Trophoblast cell (in vitro differentiated cells and primary cell): ENCODE measurements around the gene CEMIP.
A peak's percentile ranks its signal among the peaks of the same experiment; 100 is the strongest.

Source experiments
- DNase-seq, 2 donors: peaks; one replicate each; pipeline ENCODE4 v3.0.0-alpha.2; 2016
- H2AFZ ChIP-seq: 2 replicates; pipeline ENCODE4 v1.6.1; 2013; ENCODE audit warnings: low read length, moderate library complexity, mild to moderate bottlenecking; ENCODE audit not compliant: insufficient read depth, poor library complexity
- H2AK5ac ChIP-seq: 2 replicates; pipeline ENCODE4 v1.6.1; 2013; ENCODE audit warnings: mild to moderate bottlenecking, low read length
- H2BK120ac ChIP-seq: 2 replicates; pipeline ENCODE4 v1.6.1; 2013; ENCODE audit warnings: low read length, mild to moderate bottlenecking, moderate library complexity; ENCODE audit not compliant: insufficient read depth, poor library complexity
- H2BK12ac ChIP-seq: 2 replicates; pipeline ENCODE4 v1.6.1; 2013; ENCODE audit warnings: mild to moderate bottlenecking, low read length, moderate library complexity
- H2BK5ac ChIP-seq: 2 replicates; pipeline ENCODE4 v1.6.1; 2013; ENCODE audit warnings: low read length, low read depth, moderate library complexity, mild to moderate bottlenecking; ENCODE audit not compliant: poor library complexity
- H3K14ac ChIP-seq: 2 replicates; pipeline ENCODE4 v1.6.1; 2013; ENCODE audit warnings: mild to moderate bottlenecking, low read length
- H3K18ac ChIP-seq: 2 replicates; pipeline ENCODE4 v1.6.1; 2013; ENCODE audit warnings: mild to moderate bottlenecking, low read length
- H3K23ac ChIP-seq: 2 replicates; pipeline ENCODE4 v1.6.1; 2013; ENCODE audit warnings: low read length
- H3K27ac ChIP-seq: 2 replicates; pipeline ENCODE4 v1.5.1; 2013; ENCODE audit warnings: low read depth, mild to moderate bottlenecking, inconsistent platforms, low read length, moderate library complexity
- H3K27me3 ChIP-seq: 2 replicates; pipeline ENCODE4 v1.6.1; 2013; ENCODE audit warnings: inconsistent platforms, mild to moderate bottlenecking, low read length, moderate library complexity; ENCODE audit not compliant: insufficient read depth
- H3K36me3 ChIP-seq, 2 experiments: 1 replicate in 1 of 2; 2 replicates in 1 of 2; pipeline ENCODE4 v1.6.1; 2013; ENCODE audit warnings: low read length in 2 of 2, mild to moderate bottlenecking in 2 of 2, moderate library complexity in 1 of 2; ENCODE audit not compliant: insufficient read depth in 2 of 2, control insufficient read depth in 1 of 2
- H3K4ac ChIP-seq: 2 replicates; pipeline ENCODE4 v1.6.1; 2013; ENCODE audit warnings: low read depth, mild to moderate bottlenecking, low read length, moderate library complexity
- H3K4me1 ChIP-seq, 2 experiments: 1 replicate in 1 of 2; 2 replicates in 1 of 2; pipeline ENCODE4 v1.6.1; 2013; ENCODE audit warnings: low read length in 2 of 2, mild to moderate bottlenecking in 2 of 2, moderate library complexity in 1 of 2; ENCODE audit not compliant: insufficient read depth in 2 of 2, control insufficient read depth in 1 of 2
- H3K4me2 ChIP-seq: 2 replicates; pipeline ENCODE4 v1.6.1; 2013; ENCODE audit warnings: inconsistent platforms, mild to moderate bottlenecking, low read length, moderate library complexity
- H3K4me3 ChIP-seq: 2 replicates; pipeline ENCODE4 v1.5.1; 2013; ENCODE audit warnings: mild to moderate bottlenecking, low read depth, low read length, inconsistent platforms
- H3K79me1 ChIP-seq: one replicate; pipeline ENCODE4 v1.6.1; 2013; ENCODE audit warnings: low read length
- H3K79me2 ChIP-seq: 2 replicates; pipeline ENCODE4 v1.6.1; 2013; ENCODE audit warnings: low read length, mild to moderate bottlenecking; ENCODE audit not compliant: control insufficient read depth, insufficient read depth, poor library complexity
- H3K9ac ChIP-seq: 2 replicates; pipeline ENCODE4 v1.6.1; 2013; ENCODE audit warnings: mild to moderate bottlenecking, low read length
- H3K9me3 ChIP-seq: 2 replicates; pipeline ENCODE4 v1.6.1; 2013; ENCODE audit warnings: low read depth, mild to moderate bottlenecking, control low read depth, inconsistent platforms, low read length; ENCODE audit not compliant: insufficient read depth
- H4K12ac ChIP-seq: 2 replicates; pipeline ENCODE4 v1.6.1; 2013; ENCODE audit warnings: low read depth, mild to moderate bottlenecking, low read length, moderate library complexity
- H4K8ac ChIP-seq: 2 replicates; pipeline ENCODE4 v1.6.1; 2013; ENCODE audit warnings: low read depth, mild to moderate bottlenecking, low read length, moderate library complexity
- H4K91ac ChIP-seq: one replicate; pipeline ENCODE4 v1.6.1; 2013; ENCODE audit warnings: low read depth, mild to moderate bottlenecking, low read length, moderate library complexity
- WGBS: extraction: QIAGEN DNeasy Blood & Tissue Kit; methylation state at CpG from one replicate; pipeline ENCODE4 v1.1.7; 2013; ENCODE audit warnings: missing lambda C conversion rate; ENCODE audit not compliant: insufficient read length, insufficient coverage; ENCODE audit errors: extremely low coverage; 5-methylcytosine and 5-hydroxymethylcytosine counted together

Gene CEMIP

GRCh38 chr15:80774486-80774885 lies 4.7 kb upstream of the CEMIP start:
- H3K27me3 ChIP-seq, result peaks cover 2% of the 10 kb centered on the region
- no peak overlapping the region for H4K91ac ChIP-seq
- H3K4me3 ChIP-seq, result no peak overlapping the region
- H3K9ac ChIP-seq, result no peak overlapping the region
- no peak overlapping the region for H2AFZ ChIP-seq
- no peaks in the 10 kb centered on the region for H3K36me3 ChIP-seq
- no peak overlapping the region for H2BK12ac ChIP-seq
- H4K12ac ChIP-seq, result no peak overlapping the region
- H3K79me1 ChIP-seq, result no peaks in the 10 kb centered on the region
- H2BK120ac ChIP-seq, result no peak overlapping the region
- H4K8ac ChIP-seq, result no peak overlapping the region
- no peak overlapping the region for H2AK5ac ChIP-seq
- no peak overlapping the region for H3K4me2 ChIP-seq
- no CpG with 5 or more reads among the region's 1 CpG for WGBS
- H3K4ac ChIP-seq, result no peak overlapping the region
- no peaks in the 10 kb centered on the region for H3K9me3 ChIP-seq
- H3K14ac ChIP-seq, result no peak overlapping the region
- DNase-seq, result no peak
- no peak overlapping the region for H3K18ac ChIP-seq
- H3K4me1 ChIP-seq, result peaks cover 2 to 3% of the 10 kb centered on the region in 2 experiments
- H3K23ac ChIP-seq, result no peak overlapping the region
- no peak overlapping the region for H3K27ac ChIP-seq
- no peak overlapping the region for H2BK5ac ChIP-seq
- H3K79me2 ChIP-seq, result no peaks in the 10 kb centered on the region

DNA sequence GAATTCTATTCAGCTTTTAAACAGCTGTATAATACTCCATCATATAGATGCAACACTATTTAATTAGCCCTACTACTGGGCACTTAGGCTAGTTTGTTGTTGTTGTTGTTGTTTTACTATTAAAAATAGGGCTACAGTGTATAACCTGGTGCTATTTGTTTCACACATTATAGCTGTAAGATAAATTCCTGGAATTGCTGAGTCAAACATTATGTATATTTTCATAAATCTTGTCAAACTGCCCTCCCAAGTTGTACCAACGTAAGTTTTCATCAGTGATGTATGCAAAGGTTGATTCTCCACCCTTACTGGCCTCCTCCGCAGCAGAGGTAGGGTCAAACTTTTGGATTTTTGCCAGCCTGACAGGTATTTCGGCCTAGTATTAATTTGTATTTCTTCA lies 3.8 kb upstream of the CEMIP start:
- H2BK5ac ChIP-seq, result no peak overlapping the region

GRCh38 chr15:80776420-80777045 lies 2.6 kb upstream of the CEMIP start:
- no CpG with 5 or more reads among the region's 5 CpGs for WGBS
- Histone ChIP-seq H4K91ac (no peak overlapping the region), H3K4me3 (no peak overlapping the region), H3K27ac (no peak overlapping the region), H3K14ac (no peak overlapping the region), H3K36me3 (no peaks in the 10 kb centered on the region), H3K79me2 (no peaks in the 10 kb centered on the region), H2BK12ac (no peak overlapping the region), H3K79me1 (no peaks in the 10 kb centered on the region), H2AFZ (no peak overlapping the region), H3K4me1 (peaks cover 4 to 16% of the 10 kb centered on the region in 2 experiments), H3K4ac (no peak overlapping the region), H2BK5ac (no peak overlapping the region), H4K12ac (no peak overlapping the region), H2BK120ac (no peak overlapping the region), H3K18ac (no peak overlapping the region), H4K8ac (no peak overlapping the region), H3K23ac (no peak overlapping the region), H3K27me3 (peaks cover 11% of the 10 kb centered on the region), H3K9ac (no peak overlapping the region), H2AK5ac (no peak overlapping the region), H3K9me3 (no peaks in the 10 kb centered on the region), H3K4me2 (no peak overlapping the region)
- DNase-seq, result peak; percentile 75 to 93

More for the DNA sequence above, 3.8 kb upstream of the CEMIP start:
- no peak overlapping the region for H4K8ac ChIP-seq
- H3K9ac ChIP-seq, result no peak overlapping the region
- peaks cover 4 to 11% of the 10 kb centered on the region in 2 experiments for H3K4me1 ChIP-seq
- no peak overlapping the region for H2BK12ac ChIP-seq
- H3K36me3 ChIP-seq, result no peaks in the 10 kb centered on the region
- H2AK5ac ChIP-seq, result no peak overlapping the region
- H3K27me3 ChIP-seq, result peaks cover 11% of the 10 kb centered on the region
- no peaks in the 10 kb centered on the region for H3K79me1 ChIP-seq
- no peak overlapping the region for H4K12ac ChIP-seq
- no peak overlapping the region for H3K23ac ChIP-seq
- no peak overlapping the region for H3K14ac ChIP-seq
- no peaks in the 10 kb centered on the region for H3K9me3 ChIP-seq
- no CpG with 5 or more reads among the region's 3 CpGs for WGBS
- no peaks in the 10 kb centered on the region for H3K79me2 ChIP-seq
- no peak overlapping the region for H2BK120ac ChIP-seq
- H3K4me2 ChIP-seq, result no peak overlapping the region
- H3K4me3 ChIP-seq, result no peak overlapping the region
- no peak overlapping the region for H3K18ac ChIP-seq
- no peak overlapping the region for H3K4ac ChIP-seq
- no peak for DNase-seq
- no peak overlapping the region for H4K91ac ChIP-seq
- no peak overlapping the region for H3K27ac ChIP-seq
- no peak overlapping the region for H2AFZ ChIP-seq

GRCh38 chr15:80777137-80777536 lies 2.0 kb upstream of the CEMIP start:
- H3K79me1 ChIP-seq, result no peaks in the 10 kb centered on the region
- DNase-seq, result peak in 1 of 2 donors; percentile 22
- WGBS, result no CpG with 5 or more reads among the region's 8 CpGs
- H3K18ac ChIP-seq, result no peak overlapping the region
- peaks cover 4 to 16% of the 10 kb centered on the region in 2 experiments for H3K4me1 ChIP-seq
- H3K27ac ChIP-seq, result no peak overlapping the region
- H2BK12ac ChIP-seq, result no peak overlapping the region
- no peaks in the 10 kb centered on the region for H3K36me3 ChIP-seq
- H3K4me2 ChIP-seq, result no peak overlapping the region
- no peak overlapping the region for H4K12ac ChIP-seq
- H3K79me2 ChIP-seq, result no peaks in the 10 kb centered on the region
- no peak overlapping the region for H3K14ac ChIP-seq
- no peak overlapping the region for H3K23ac ChIP-seq
- H2BK120ac ChIP-seq, result no peak overlapping the region
- H3K9ac ChIP-seq, result no peak overlapping the region
- H2AFZ ChIP-seq, result no peak overlapping the region
- H4K91ac ChIP-seq, result no peak overlapping the region
- H3K4ac ChIP-seq, result no peak overlapping the region
- no peaks in the 10 kb centered on the region for H3K9me3 ChIP-seq
- H3K27me3 ChIP-seq, result peaks cover 11% of the 10 kb centered on the region
- no peak overlapping the region for H3K4me3 ChIP-seq
- H2BK5ac ChIP-seq, result no peak overlapping the region
- no peak overlapping the region for H2AK5ac ChIP-seq
- H4K8ac ChIP-seq, result no peak overlapping the region
